Spinal cord (tissue), 10 donors: ENCODE data around the gene ANKS1B. TPM values are rescaled to one million over a fixed set of nuclear protein-coding genes. Genes with fewer than 3 reads are reported as not detected.

ENCODE experiments used
- DNase-seq, 6 donors: peaks; one replicate each; pipeline versions ENCODE4 v3.0.0 to v3.0.0-alpha.2; 2013 to 2015; ENCODE audit warnings: low spot score in 6 of 6, low read depth in 4 of 6
- H3K27ac ChIP-seq: one replicate; pipeline ENCODE4 v1.5.1; 2013; ENCODE audit warnings: low read depth, low read length, control low read depth
- H3K27me3 ChIP-seq: one replicate; pipeline ENCODE4 v1.6.1; 2013; ENCODE audit warnings: low read length; ENCODE audit not compliant: control insufficient read depth, insufficient read depth
- H3K36me3 ChIP-seq: one replicate; pipeline ENCODE4 v1.6.1; 2013; ENCODE audit warnings: low read length; ENCODE audit not compliant: control insufficient read depth, insufficient read depth
- H3K4me1 ChIP-seq: one replicate; pipeline ENCODE4 v1.6.1; 2013; ENCODE audit warnings: low read length; ENCODE audit not compliant: control insufficient read depth, insufficient read depth
- H3K4me3 ChIP-seq: one replicate; pipeline ENCODE4 v1.5.1; 2013; ENCODE audit warnings: low read depth, low read length, control low read depth
- H3K9me3 ChIP-seq: one replicate; pipeline ENCODE4 v1.6.1; 2013; ENCODE audit warnings: low read length; ENCODE audit not compliant: control insufficient read depth, insufficient read depth
- WGBS: methylation state at CpG from one replicate; pipeline ENCODE4 v1.1.5; 2013; ENCODE audit warnings: missing lambda C conversion rate; ENCODE audit not compliant: insufficient coverage; 5-methylcytosine and 5-hydroxymethylcytosine counted together
- polyA plus RNA-seq, 2 donors: library from polyadenylated mRNA; unstranded; fragments of 120-200 nt; gene quantifications; one replicate each; pipeline ENCODE4 v1.2.1, GENCODE V29; 2013; ENCODE audit not compliant: insufficient read length in 2 of 2
- total RNA-seq, 2 donors: library from RNA; depleted of rRNA in 1 of 2; stranded (reverse); fragments of 120-200 nt in 1 of 2; fragments of >200 nt in 1 of 2; gene quantifications; one replicate each; pipeline versions ENCODE4 v1.2.3 to v1.2.4, GENCODE V29; 2013 to 2014
- donor health status: healthy.

The ANKS1B gene
- total and polyA plus RNA-seq, 4 donors = 89.5 to 131 (median 108) TPM

- no peak overlapping the region for H3K4me3 ChIP-seq
- H3K27me3 ChIP-seq = no peaks in the 10 kb centered on the region
- H3K9me3 ChIP-seq = peaks cover 5% of the 10 kb centered on the region
- no peaks in the 10 kb centered on the region for H3K36me3 ChIP-seq
- DNase-seq = no peak
- H3K27ac ChIP-seq = no peak overlapping the region
- no peaks in the 10 kb centered on the region for H3K4me1 ChIP-seq
- no CpG with 5 or more reads among the region's 2 CpGs for WGBS
Measured at GRCh38 chr12:99975321-99975720, 9.4 kb downstream of the ANKS1B start.

DNA sequence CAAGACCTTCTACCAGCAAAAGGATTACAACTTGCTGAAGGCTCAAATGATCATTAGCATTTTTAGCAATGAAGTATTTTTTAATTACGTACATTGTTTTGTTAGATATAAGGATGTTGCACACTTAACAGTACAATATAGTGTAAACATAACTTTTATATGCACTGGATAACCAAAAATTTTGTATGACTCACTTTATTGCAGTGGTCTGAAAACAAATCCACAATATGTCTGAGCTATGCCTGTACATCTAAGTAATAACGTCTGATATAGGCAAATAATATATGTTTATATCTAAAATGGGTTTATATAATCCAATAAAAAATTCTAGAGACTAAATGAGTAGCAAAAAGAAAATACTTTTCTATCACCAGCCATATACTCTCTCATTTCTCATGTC is 10.6 kb downstream of the ANKS1B start:
- Histone ChIP-seq H3K36me3 (no peaks in the 10 kb centered on the region), H3K27me3 (no peaks in the 10 kb centered on the region), H3K4me3 (no peak overlapping the region), H3K9me3 (peaks cover 5% of the 10 kb centered on the region), H3K27ac (no peak overlapping the region), H3K4me1 (no peaks in the 10 kb centered on the region)
- DNase-seq = no peak
- no CpG with 5 or more reads among the region's 2 CpGs for WGBS

DNA sequence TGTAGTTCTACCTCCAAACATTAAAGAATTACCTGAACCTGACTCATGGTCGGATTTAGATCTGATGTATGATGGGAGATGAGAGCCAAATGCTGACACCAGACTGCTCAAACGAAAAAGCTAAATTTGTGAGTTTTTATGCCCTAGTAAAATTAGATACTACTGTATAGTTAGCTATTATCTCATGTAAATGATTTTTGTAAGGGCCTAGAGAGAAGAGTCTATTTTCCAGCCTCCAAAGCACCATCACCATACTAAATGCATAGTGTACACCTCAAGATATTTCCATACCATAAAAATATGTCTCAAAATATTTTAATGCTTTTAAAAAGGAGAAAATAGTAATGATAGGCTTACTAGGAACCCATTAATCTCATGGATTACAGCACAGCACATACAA is 18.3 kb downstream of the ANKS1B start:
- H3K4me3 ChIP-seq = no peak overlapping the region
- no peak overlapping the region for H3K27ac ChIP-seq
- DNase-seq = no peak
- no peaks in the 10 kb centered on the region for H3K27me3 ChIP-seq
- H3K4me1 ChIP-seq = no peaks in the 10 kb centered on the region
- no peaks in the 10 kb centered on the region for H3K9me3 ChIP-seq
- no peaks in the 10 kb centered on the region for H3K36me3 ChIP-seq
- no CpG with 5 or more reads among the region's 2 CpGs for WGBS

DNA sequence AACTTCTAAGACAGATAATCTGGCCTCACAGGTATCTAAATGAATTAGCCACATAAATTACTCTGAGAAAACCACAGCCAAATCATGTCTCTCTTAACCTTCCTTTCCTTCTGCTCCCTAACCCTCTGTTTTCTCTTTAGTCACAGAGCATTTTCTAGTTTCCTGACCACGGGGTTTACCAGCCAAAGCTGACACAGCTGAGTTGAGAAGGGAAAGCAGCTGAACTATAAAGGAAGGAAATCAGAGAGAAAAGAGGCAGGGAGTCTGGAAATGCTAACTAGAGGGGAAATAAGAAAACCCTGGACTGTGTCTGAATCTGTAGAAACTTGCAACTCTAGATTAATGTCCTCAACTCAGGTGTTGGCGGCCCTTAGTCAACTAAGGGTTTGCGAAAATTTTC is 24.4 kb downstream of the ANKS1B start:
- H3K36me3 ChIP-seq = no peaks in the 10 kb centered on the region
- DNase-seq = peak in 2 of 6 donors; percentile 37 to 38
- no peak overlapping the region for H3K27ac ChIP-seq
- no peaks in the 10 kb centered on the region for H3K27me3 ChIP-seq
- WGBS = no CpG with 5 or more reads among the region's 3 CpGs
- no peaks in the 10 kb centered on the region for H3K4me1 ChIP-seq
- no peak overlapping the region for H3K4me3 ChIP-seq
- H3K9me3 ChIP-seq = no peaks in the 10 kb centered on the region

DNA sequence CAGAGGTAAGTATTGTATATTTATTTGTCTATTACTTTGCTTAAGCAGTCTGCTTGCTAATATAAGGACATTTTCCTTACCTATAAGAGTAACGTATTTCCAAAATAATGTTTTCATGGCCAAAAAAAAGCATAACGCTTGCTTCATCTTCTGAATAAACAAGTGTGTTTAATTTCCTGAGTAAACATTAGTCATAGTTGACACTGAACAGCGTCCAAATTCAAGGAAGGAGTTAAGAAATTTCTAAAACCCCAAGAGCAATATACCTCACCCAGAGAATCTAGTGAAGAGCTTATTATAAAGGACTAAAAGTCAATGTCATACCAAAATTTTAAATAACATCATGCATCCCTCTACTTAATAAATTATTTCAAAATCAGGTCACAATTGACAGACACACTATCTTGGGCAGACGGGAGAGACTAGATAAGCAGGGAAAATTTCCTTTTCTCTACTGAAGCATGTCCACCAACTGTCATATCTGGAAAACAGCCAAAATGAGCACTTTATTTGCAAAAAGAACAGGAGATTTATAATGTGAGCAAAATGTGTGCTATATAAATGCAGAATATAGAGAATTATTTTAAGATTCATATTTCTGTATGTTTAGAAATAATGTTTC is 25.1 kb downstream of the ANKS1B start:
- DNase-seq = peak in 2 of 6 donors; percentile 40 to 63
- Histone ChIP-seq H3K36me3 (no peaks in the 10 kb centered on the region), H3K4me3 (no peak overlapping the region), H3K9me3 (no peaks in the 10 kb centered on the region), H3K27me3 (no peaks in the 10 kb centered on the region), H3K4me1 (no peaks in the 10 kb centered on the region), H3K27ac (no peak overlapping the region)
- no CpG with 5 or more reads among the region's 4 CpGs for WGBS

DNA sequence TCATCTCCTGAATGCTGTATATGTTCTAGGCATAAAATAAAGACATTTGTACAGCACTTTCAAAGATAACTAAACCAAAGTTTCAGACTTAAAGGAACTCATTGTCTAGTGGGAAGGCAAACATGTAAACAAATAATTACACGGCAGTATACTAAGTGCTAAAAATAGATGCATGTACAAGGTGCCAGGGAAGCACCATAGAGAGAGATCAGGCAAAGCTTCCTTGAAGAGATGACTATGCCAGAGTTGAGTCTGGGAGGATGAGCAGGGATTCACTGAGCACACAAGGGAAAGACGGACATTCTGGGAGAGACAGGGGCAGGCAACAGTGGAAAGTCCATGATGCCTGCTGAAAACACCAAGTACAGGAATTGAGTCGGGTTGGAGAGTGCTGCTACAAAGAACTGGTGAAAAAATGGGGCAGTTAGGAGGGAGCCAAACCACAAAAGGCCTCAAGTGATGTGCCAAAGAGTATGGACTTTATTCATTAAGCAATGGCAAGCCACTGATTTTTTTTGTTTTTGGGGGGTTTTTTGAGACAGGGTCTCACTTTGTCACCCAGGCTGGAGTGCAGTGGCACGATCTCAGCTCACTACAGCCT is 26.8 kb downstream of the ANKS1B start:
- Histone ChIP-seq H3K9me3 (no peaks in the 10 kb centered on the region), H3K4me3 (no peak overlapping the region), H3K27ac (no peak overlapping the region), H3K4me1 (no peaks in the 10 kb centered on the region), H3K27me3 (no peaks in the 10 kb centered on the region), H3K36me3 (no peaks in the 10 kb centered on the region)
- WGBS = 91% methylated on average over 3 of the region's 4 CpGs
- no peak for DNase-seq

- Histone ChIP-seq H3K4me1 (no peaks in the 10 kb centered on the region), H3K4me3 (no peak overlapping the region), H3K27ac (no peak overlapping the region), H3K27me3 (no peaks in the 10 kb centered on the region), H3K36me3 (no peaks in the 10 kb centered on the region), H3K9me3 (no peaks in the 10 kb centered on the region)
- WGBS = 82% methylated on average over 1 of the region's 2 CpGs
- no peak for DNase-seq
Measured at GRCh38 chr12:99954724-99955123, 30.0 kb downstream of the ANKS1B start.

- no peaks in the 10 kb centered on the region for H3K4me1 ChIP-seq
- no peak overlapping the region for H3K27ac ChIP-seq
- H3K4me3 ChIP-seq = no peak overlapping the region
- DNase-seq = peak in 2 of 6 donors; percentile 17 to 30
- no CpG with 5 or more reads among the region's 3 CpGs for WGBS
- H3K27me3 ChIP-seq = no peaks in the 10 kb centered on the region
- no peaks in the 10 kb centered on the region for H3K9me3 ChIP-seq
- no peaks in the 10 kb centered on the region for H3K36me3 ChIP-seq
Measured at GRCh38 chr12:99948370-99948769, 36.4 kb downstream of the ANKS1B start.

- H3K36me3 ChIP-seq = no peaks in the 10 kb centered on the region
- DNase-seq = no peak
- H3K4me1 ChIP-seq = no peaks in the 10 kb centered on the region
- no peaks in the 10 kb centered on the region for H3K27me3 ChIP-seq
- H3K9me3 ChIP-seq = no peaks in the 10 kb centered on the region
- H3K27ac ChIP-seq = no peak overlapping the region
- WGBS = 100% methylated on average over 1 of the region's 1 CpG
- H3K4me3 ChIP-seq = no peak overlapping the region
Measured at GRCh38 chr12:99946131-99946530, 38.6 kb downstream of the ANKS1B start.

GRCh38 chr12:99935608-99936007 is 49.1 kb downstream of the ANKS1B start:
- no peaks in the 10 kb centered on the region for H3K9me3 ChIP-seq
- no peak overlapping the region for H3K4me3 ChIP-seq
- H3K36me3 ChIP-seq = no peaks in the 10 kb centered on the region
- no peak for DNase-seq
- WGBS = 94% methylated on average over 2 of the region's 3 CpGs
- no peak overlapping the region for H3K27ac ChIP-seq
- H3K27me3 ChIP-seq = no peaks in the 10 kb centered on the region
- H3K4me1 ChIP-seq = no peaks in the 10 kb centered on the region
